HUES6 (cell line): ENCODE results near the gene PDE11A.
"Not testable (repeated sequence)": the region's sequence is repeated elsewhere in the genome, so short reads cannot be mapped to it uniquely, and the experiment has no call there.

ENCODE experiments used
- H3K27ac ChIP-seq: 2 replicates; pipeline ENCODE4 v1.7.0; 2013; ENCODE audit warnings: low read depth, mild to moderate bottlenecking, low read length, inconsistent platforms
- H3K27me3 ChIP-seq: 2 replicates; pipeline ENCODE4 v1.6.1; 2013; ENCODE audit warnings: low read length; ENCODE audit not compliant: control insufficient read depth, insufficient read depth
- H3K36me3 ChIP-seq: 2 replicates; pipeline ENCODE4 v1.6.1; 2013; ENCODE audit warnings: low read length; ENCODE audit not compliant: control insufficient read depth, insufficient read depth
- H3K4me1 ChIP-seq: 2 replicates; pipeline ENCODE4 v1.6.1; 2013; ENCODE audit warnings: low read length; ENCODE audit not compliant: control insufficient read depth, insufficient read depth
- H3K4me3 ChIP-seq: 2 replicates; pipeline ENCODE4 v1.5.1; 2013; ENCODE audit warnings: low read depth, low read length
- H3K9ac ChIP-seq: one replicate; pipeline ENCODE4 v1.6.1; 2013; ENCODE audit warnings: mild to moderate bottlenecking, low read length
- H3K9me3 ChIP-seq: 2 replicates; pipeline ENCODE4 v1.6.1; 2013; ENCODE audit warnings: low read depth, low read length; ENCODE audit not compliant: control insufficient read depth, insufficient read depth

The PDE11A gene

GRCh38 chr2:178106053-178106452, 33.5 kb upstream of the PDE11A start:
- no peak overlapping the region for H3K27ac ChIP-seq
- no peaks in the 10 kb centered on the region for H3K4me1 ChIP-seq
- no peaks in the 10 kb centered on the region for H3K9me3 ChIP-seq
- H3K27me3 ChIP-seq, result no peaks in the 10 kb centered on the region
- no peak overlapping the region for H3K9ac ChIP-seq
- H3K36me3 ChIP-seq, result no peaks in the 10 kb centered on the region
- no peak overlapping the region for H3K4me3 ChIP-seq

GRCh38 chr2:178105566-178105965, 33.0 kb upstream of the PDE11A start:
- Histone ChIP-seq H3K9me3 (no peaks in the 10 kb centered on the region), H3K36me3 (no peaks in the 10 kb centered on the region), H3K4me3 (no peak overlapping the region), H3K27me3 (no peaks in the 10 kb centered on the region), H3K9ac (no peak overlapping the region), H3K4me1 (no peaks in the 10 kb centered on the region), H3K27ac (no peak overlapping the region)

- Histone ChIP-seq H3K4me3 (no peak overlapping the region), H3K27ac (no peak overlapping the region), H3K36me3 (no peaks in the 10 kb centered on the region), H3K4me1 (no peaks in the 10 kb centered on the region), H3K9ac (no peak overlapping the region), H3K9me3 (no peaks in the 10 kb centered on the region), H3K27me3 (no peaks in the 10 kb centered on the region)
Observed at GRCh38 chr2:178101321-178102079, 28.9 kb upstream of the PDE11A start.

- peaks cover 7% of the 10 kb centered on the region; the same call in 1 of the 2 replicates for H3K9me3 ChIP-seq
- H3K36me3 ChIP-seq, result no peaks in the 10 kb centered on the region
- H3K27me3 ChIP-seq, result no peaks in the 10 kb centered on the region
- no peak overlapping the region for H3K4me3 ChIP-seq
- no peak overlapping the region for H3K9ac ChIP-seq
- H3K27ac ChIP-seq, result no peak overlapping the region
- no peaks in the 10 kb centered on the region; the same call in 1 of the 2 replicates for H3K4me1 ChIP-seq
Observed at GRCh38 chr2:178093471-178093870, 20.9 kb upstream of the PDE11A start.

GRCh38 chr2:178088774-178089270, 16.2 kb upstream of the PDE11A start:
- H3K9me3 ChIP-seq, result no peaks in the 10 kb centered on the region
- H3K4me3 ChIP-seq, result no peak overlapping the region
- H3K27ac ChIP-seq, result no peak overlapping the region

GRCh38 chr2:178084273-178084672, 11.7 kb upstream of the PDE11A start:
- Histone ChIP-seq H3K36me3 (no peaks in the 10 kb centered on the region), H3K27ac (no peak overlapping the region), H3K9me3 (0 out of 2 replicates have a peak, but pooled peaks cover 4% of the 10 kb centered on the region), H3K4me3 (no peak overlapping the region), H3K9ac (no peak overlapping the region), H3K4me1 (no peaks in the 10 kb centered on the region; the same call in 1 of the 2 replicates), H3K27me3 (no peaks in the 10 kb centered on the region)

More at GRCh38 chr2:178088774-178089270, 16.2 kb upstream of the PDE11A start:
- Histone ChIP-seq H3K27me3 (no peaks in the 10 kb centered on the region), H3K4me1 (no peaks in the 10 kb centered on the region; the same call in 1 of the 2 replicates), H3K9ac (no peak overlapping the region), H3K36me3 (no peaks in the 10 kb centered on the region)

GRCh38 chr2:178082408-178083045, 9.9 kb upstream of the PDE11A start:
- Histone ChIP-seq H3K9ac (no peak overlapping the region), H3K27me3 (no peaks in the 10 kb centered on the region), H3K36me3 (no peaks in the 10 kb centered on the region), H3K4me3 (no peak overlapping the region), H3K4me1 (no peaks in the 10 kb centered on the region), H3K27ac (no peak overlapping the region), H3K9me3 (0 out of 2 replicates have a peak, but pooled peaks cover 6% of the 10 kb centered on the region)

- H3K27me3 ChIP-seq, H3K9me3 ChIP-seq, H3K9ac ChIP-seq, H3K36me3 ChIP-seq, H3K4me1 ChIP-seq, H3K27ac ChIP-seq, H3K4me3 ChIP-seq: not testable (repeated sequence)
Observed at GRCh38 chr2:178079279-178079678, 6.7 kb upstream of the PDE11A start.

GRCh38 chr2:178076130-178076529, 3.6 kb upstream of the PDE11A start:
- no peak overlapping the region for H3K4me3 ChIP-seq
- H3K27me3 ChIP-seq, result peaks cover 30% of the 10 kb centered on the region
- peaks cover 4% of the 10 kb centered on the region; the same call in 1 of the 2 replicates for H3K4me1 ChIP-seq
- no peaks in the 10 kb centered on the region for H3K36me3 ChIP-seq
- no peak overlapping the region for H3K27ac ChIP-seq
- H3K9ac ChIP-seq, result no peak overlapping the region
- H3K9me3 ChIP-seq, result 0 out of 2 replicates have a peak, but pooled peaks cover 6% of the 10 kb centered on the region

GRCh38 chr2:178075006-178075326, 2.4 kb upstream of the PDE11A start:
- Histone ChIP-seq H3K36me3 (no peaks in the 10 kb centered on the region), H3K9ac (no peak overlapping the region), H3K9me3 (0 out of 2 replicates have a peak, but pooled peaks cover 6% of the 10 kb centered on the region), H3K27ac (no peak overlapping the region), H3K4me3 (no peak overlapping the region), H3K27me3 (peaks cover 36% of the 10 kb centered on the region), H3K4me1 (peaks cover 4% of the 10 kb centered on the region; the same call in 1 of the 2 replicates)
